ENCODE results near the gene MBTD1. TPM values are rescaled to one million over a fixed set of nuclear protein-coding genes. Genes with fewer than 3 reads are reported as not detected.

The MBTD1 gene
- polyA plus RNA-seq, 1 of the 3 experiments (the other 2 are of a cell fraction): 4.6 TPM

DNA sequence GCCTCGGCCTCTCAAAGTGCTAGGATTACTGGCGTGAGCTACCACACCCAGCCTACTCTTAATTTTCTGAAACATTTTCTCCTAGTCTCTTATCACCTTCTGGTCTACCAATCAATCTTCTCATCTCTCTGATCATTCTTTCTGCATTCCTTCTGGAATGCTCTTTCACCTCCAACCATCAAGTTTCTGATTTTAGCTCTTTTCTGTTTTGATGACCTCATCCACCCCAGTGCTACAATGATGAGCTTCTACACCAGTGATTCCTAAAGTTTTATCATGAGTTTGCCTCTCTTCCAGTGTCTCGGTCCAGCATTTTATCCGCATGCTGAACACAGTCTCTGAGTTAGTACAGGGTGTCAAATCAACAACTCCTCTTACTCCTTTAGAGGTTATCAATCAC lies 62.1 kb downstream of the MBTD1 start:
- ChIA-PET CTCF (interaction anchor here (1.4 to 1.8 kb wide), 2 partner anchors 10 to 12 kb away, joined by 3 to 7 read pairs; no protein-coding TSS in a partner anchor), POLR2A (no interaction called here)
- WGBS (ENCODE audit: low lambda C conversion rate): 87% methylated on average over 4 of the region's 4 CpGs
- no peak overlapping the region for H2AFZ ChIP-seq (ENCODE audit: low read depth)
- H3K4me2 ChIP-seq: no peak overlapping the region
- H3K9me3 ChIP-seq: no peaks in the 10 kb centered on the region
- no peaks in the 10 kb centered on the region for H3K79me2 ChIP-seq (ENCODE audit: insufficient read depth)
- H4K20me1 ChIP-seq (ENCODE audit: insufficient read depth): no peaks in the 10 kb centered on the region
- no peak overlapping the region for H3K27ac ChIP-seq (ENCODE audit: low read depth in 2 of 2, low read length in 1 of 2)
- H3K9me2 ChIP-seq: no peaks in the 10 kb centered on the region
- no peak overlapping the region for H3K4me3 ChIP-seq (ENCODE audit: low read depth in 2 of 2, low read length in 1 of 2)
- H3K4me1 ChIP-seq (ENCODE audit: control insufficient read depth in 1 of 2, insufficient read depth in 2 of 2, low read depth in 1 of 2, low read length in 1 of 2): no peaks in the 10 kb centered on the region
- H3K27me3 ChIP-seq (ENCODE audit: insufficient read depth): no peaks in the 10 kb centered on the region
- no peak for DNase-seq
- no peak overlapping the region for H3K9ac ChIP-seq
- TF ChIP-seq, protein P1, sequence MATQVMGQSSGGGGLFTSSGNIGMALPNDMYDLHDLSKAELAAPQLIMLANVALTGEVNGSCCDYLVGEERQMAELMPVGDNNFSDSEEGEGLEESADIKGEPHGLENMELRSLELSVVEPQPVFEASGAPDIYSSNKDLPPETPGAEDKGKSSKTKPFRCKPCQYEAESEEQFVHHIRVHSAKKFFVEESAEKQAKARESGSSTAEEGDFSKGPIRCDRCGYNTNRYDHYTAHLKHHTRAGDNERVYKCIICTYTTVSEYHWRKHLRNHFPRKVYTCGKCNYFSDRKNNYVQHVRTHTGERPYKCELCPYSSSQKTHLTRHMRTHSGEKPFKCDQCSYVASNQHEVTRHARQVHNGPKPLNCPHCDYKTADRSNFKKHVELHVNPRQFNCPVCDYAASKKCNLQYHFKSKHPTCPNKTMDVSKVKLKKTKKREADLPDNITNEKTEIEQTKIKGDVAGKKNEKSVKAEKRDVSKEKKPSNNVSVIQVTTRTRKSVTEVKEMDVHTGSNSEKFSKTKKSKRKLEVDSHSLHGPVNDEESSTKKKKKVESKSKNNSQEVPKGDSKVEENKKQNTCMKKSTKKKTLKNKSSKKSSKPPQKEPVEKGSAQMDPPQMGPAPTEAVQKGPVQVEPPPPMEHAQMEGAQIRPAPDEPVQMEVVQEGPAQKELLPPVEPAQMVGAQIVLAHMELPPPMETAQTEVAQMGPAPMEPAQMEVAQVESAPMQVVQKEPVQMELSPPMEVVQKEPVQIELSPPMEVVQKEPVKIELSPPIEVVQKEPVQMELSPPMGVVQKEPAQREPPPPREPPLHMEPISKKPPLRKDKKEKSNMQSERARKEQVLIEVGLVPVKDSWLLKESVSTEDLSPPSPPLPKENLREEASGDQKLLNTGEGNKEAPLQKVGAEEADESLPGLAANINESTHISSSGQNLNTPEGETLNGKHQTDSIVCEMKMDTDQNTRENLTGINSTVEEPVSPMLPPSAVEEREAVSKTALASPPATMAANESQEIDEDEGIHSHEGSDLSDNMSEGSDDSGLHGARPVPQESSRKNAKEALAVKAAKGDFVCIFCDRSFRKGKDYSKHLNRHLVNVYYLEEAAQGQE (IDR thresholded peaks at IDR 0.05; ENCODE audit: low read depth, low read length): peak; percentile 54; the same call in 1 of the 2 replicates
- no peak for TF ChIP-seq RAD21 (IDR thresholded peaks at IDR 0.05; ENCODE audit: low read length)
- peaks cover 43 to 80% of the 10 kb centered on the region in 2 experiments for H3K36me3 ChIP-seq (replicated peaks in 1 of 2; ENCODE audit: control insufficient read depth in 1 of 2, insufficient read depth in 2 of 2, low read length in 1 of 2)
- peaks cover under 1% of the 10 kb centered on the region for H3F3A ChIP-seq (replicated peaks; ENCODE audit: insufficient read depth)

DNA sequence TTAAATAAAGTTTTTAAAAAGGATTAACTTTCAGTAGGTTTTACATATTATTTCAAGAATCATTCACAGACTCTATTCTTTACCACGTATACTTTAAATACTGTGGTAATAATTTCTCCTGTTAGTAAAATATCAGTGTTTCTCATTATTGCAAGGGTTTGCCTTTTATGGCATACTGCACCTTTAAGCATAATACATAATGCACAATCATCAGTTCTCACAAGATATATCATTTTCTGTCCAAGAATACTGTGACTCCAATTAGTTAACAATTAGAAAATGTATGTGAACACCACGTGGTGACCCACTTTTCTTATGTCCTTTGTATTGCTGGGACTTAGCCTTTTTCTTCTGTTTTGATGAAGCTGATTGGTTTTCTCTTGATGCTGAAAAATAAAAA lies 68.0 kb downstream of the MBTD1 start:
- no peak for DNase-seq
- POLR2A ChIA-PET: no interaction called here
- WGBS (ENCODE audit: low lambda C conversion rate): 90% methylated on average over 2 of the region's 2 CpGs
- H3K9me3 ChIP-seq: no peaks in the 10 kb centered on the region
- H3K27me3 ChIP-seq (ENCODE audit: insufficient read depth): no peaks in the 10 kb centered on the region
- no peaks in the 10 kb centered on the region for H4K20me1 ChIP-seq (ENCODE audit: insufficient read depth)
- H3K4me2 ChIP-seq: no peak overlapping the region
- no peaks in the 10 kb centered on the region for H3K4me1 ChIP-seq (ENCODE audit: control insufficient read depth in 1 of 2, insufficient read depth in 2 of 2, low read depth in 1 of 2, low read length in 1 of 2)
- peaks cover 14% of the 10 kb centered on the region for H3F3A ChIP-seq (replicated peaks; ENCODE audit: insufficient read depth)
- TF ChIP-seq, protein P2, sequence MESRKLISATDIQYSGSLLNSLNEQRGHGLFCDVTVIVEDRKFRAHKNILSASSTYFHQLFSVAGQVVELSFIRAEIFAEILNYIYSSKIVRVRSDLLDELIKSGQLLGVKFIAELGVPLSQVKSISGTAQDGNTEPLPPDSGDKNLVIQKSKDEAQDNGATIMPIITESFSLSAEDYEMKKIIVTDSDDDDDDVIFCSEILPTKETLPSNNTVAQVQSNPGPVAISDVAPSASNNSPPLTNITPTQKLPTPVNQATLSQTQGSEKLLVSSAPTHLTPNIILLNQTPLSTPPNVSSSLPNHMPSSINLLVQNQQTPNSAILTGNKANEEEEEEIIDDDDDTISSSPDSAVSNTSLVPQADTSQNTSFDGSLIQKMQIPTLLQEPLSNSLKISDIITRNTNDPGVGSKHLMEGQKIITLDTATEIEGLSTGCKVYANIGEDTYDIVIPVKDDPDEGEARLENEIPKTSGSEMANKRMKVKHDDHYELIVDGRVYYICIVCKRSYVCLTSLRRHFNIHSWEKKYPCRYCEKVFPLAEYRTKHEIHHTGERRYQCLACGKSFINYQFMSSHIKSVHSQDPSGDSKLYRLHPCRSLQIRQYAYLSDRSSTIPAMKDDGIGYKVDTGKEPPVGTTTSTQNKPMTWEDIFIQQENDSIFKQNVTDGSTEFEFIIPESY (IDR thresholded peaks at IDR 0.05; ENCODE audit: borderline replicate concordance, low read depth): no peak
- TF ChIP-seq, protein P3, sequence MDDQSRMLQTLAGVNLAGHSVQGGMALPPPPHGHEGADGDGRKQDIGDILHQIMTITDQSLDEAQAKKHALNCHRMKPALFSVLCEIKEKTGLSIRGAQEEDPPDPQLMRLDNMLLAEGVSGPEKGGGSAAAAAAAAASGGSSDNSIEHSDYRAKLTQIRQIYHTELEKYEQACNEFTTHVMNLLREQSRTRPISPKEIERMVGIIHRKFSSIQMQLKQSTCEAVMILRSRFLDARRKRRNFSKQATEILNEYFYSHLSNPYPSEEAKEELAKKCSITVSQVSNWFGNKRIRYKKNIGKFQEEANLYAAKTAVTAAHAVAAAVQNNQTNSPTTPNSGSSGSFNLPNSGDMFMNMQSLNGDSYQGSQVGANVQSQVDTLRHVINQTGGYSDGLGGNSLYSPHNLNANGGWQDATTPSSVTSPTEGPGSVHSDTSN (IDR thresholded peaks at IDR 0.05): no peak
- TF ChIP-seq FOXM1 (IDR thresholded peaks at IDR 0.05; ENCODE audit: low read depth): no peak
- TF ChIP-seq, protein P4, sequence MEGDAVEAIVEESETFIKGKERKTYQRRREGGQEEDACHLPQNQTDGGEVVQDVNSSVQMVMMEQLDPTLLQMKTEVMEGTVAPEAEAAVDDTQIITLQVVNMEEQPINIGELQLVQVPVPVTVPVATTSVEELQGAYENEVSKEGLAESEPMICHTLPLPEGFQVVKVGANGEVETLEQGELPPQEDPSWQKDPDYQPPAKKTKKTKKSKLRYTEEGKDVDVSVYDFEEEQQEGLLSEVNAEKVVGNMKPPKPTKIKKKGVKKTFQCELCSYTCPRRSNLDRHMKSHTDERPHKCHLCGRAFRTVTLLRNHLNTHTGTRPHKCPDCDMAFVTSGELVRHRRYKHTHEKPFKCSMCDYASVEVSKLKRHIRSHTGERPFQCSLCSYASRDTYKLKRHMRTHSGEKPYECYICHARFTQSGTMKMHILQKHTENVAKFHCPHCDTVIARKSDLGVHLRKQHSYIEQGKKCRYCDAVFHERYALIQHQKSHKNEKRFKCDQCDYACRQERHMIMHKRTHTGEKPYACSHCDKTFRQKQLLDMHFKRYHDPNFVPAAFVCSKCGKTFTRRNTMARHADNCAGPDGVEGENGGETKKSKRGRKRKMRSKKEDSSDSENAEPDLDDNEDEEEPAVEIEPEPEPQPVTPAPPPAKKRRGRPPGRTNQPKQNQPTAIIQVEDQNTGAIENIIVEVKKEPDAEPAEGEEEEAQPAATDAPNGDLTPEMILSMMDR (IDR thresholded peaks at IDR 0.05): no peak
- TF ChIP-seq POLR2AphosphoS5 (IDR thresholded peaks at IDR 0.05; ENCODE audit: low read depth, low read length): no peak
- TF ChIP-seq EZH2phosphoT487 (IDR thresholded peaks at IDR 0.05; ENCODE audit: borderline replicate concordance, low read depth): no peak
- TF ChIP-seq ELF1 (IDR thresholded peaks at IDR 0.05): no peak
- no peak for TF ChIP-seq NFIC (IDR thresholded peaks at IDR 0.05; ENCODE audit: borderline replicate concordance)
- TF ChIP-seq RFX5 (IDR thresholded peaks at IDR 0.05; ENCODE audit: low read length): no peak
- no peak for TF ChIP-seq FOSL2 (IDR thresholded peaks at IDR 0.05; ENCODE audit: borderline replicate concordance, low read depth)
- CTCF ChIA-PET: interaction anchor here (1.4 kb wide), 1 partner anchor 23 kb away, joined by 4 read pairs; no protein-coding TSS in a partner anchor
- no peak overlapping the region for H2AFZ ChIP-seq (ENCODE audit: low read depth)
- H3K27ac ChIP-seq (ENCODE audit: low read depth in 2 of 2, low read length in 1 of 2): no peak overlapping the region
- no peaks in the 10 kb centered on the region for H3K79me2 ChIP-seq (ENCODE audit: insufficient read depth)
- peaks cover 47 to 58% of the 10 kb centered on the region in 2 experiments for H3K36me3 ChIP-seq (replicated peaks in 1 of 2; ENCODE audit: control insufficient read depth in 1 of 2, insufficient read depth in 2 of 2, low read length in 1 of 2)
- H3K9me2 ChIP-seq: no peaks in the 10 kb centered on the region
- H3K9ac ChIP-seq: no peak overlapping the region
- no peak overlapping the region for H3K4me3 ChIP-seq (ENCODE audit: low read depth in 2 of 2, low read length in 1 of 2)

All from SK-N-SH (cell line).